Adrenal gland (tissue), 12 donors: ENCODE data around the gene RIN1. TPM values are rescaled to one million over a fixed set of nuclear protein-coding genes. Genes with fewer than 3 reads are reported as not detected.

Experiments
- DNase-seq, 7 donors: peaks; one replicate each; pipeline ENCODE4 v3.0.0-alpha.2; 2019 to 2020
- H3K27ac ChIP-seq, 5 donors: fragments of 200-600 bp; sonication (generic) in 4 of 5; 1 replicate in 3 of 5; 2 replicates in 2 of 5; pipeline versions ENCODE4 v1.5.1 to v1.8.0; 2016 to 2020; ENCODE audit warnings: mild to moderate bottlenecking in 1 of 5
- H3K27me3 ChIP-seq: fragments of 200-600 bp; 2 replicates; pipeline ENCODE4 v1.8.0; 2021
- H3K36me3 ChIP-seq, 2 donors: fragments of 200-600 bp; replicated peaks in 1 of 2; 1 replicate in 1 of 2; 2 replicates in 1 of 2; pipeline versions ENCODE4 v1.5.1 to v1.8.0; 2018 to 2022
- H3K4me1 ChIP-seq, 2 donors: fragments of 200-600 bp; replicated peaks in 1 of 2; 1 replicate in 1 of 2; 2 replicates in 1 of 2; pipeline versions ENCODE4 v1.5.1 to v1.8.0; 2018 to 2021
- H3K4me3 ChIP-seq, 4 donors: fragments of 200-600 bp; sonication (generic) in 3 of 4; one replicate each; pipeline ENCODE4 v1.5.1; 2016 to 2018
- H3K9me3 ChIP-seq, 3 donors: fragments of 200-600 bp; sonication (generic) in 1 of 3; replicated peaks in 1 of 3; 1 replicate in 2 of 3; 2 replicates in 1 of 3; pipeline versions ENCODE4 v1.5.1 to v1.8.0; 2016 to 2021
- CTCF ChIP-seq, 6 experiments: fragments of 450-650 bp in 4 of 6; fragments of 200-600 bp in 2 of 6; sonication (generic) in 1 of 6; IDR thresholded peaks; 1 replicate in 5 of 6; 2 replicates in 1 of 6; pipeline versions ENCODE4 v1.5.1 to v1.8.0; 2016 to 2021; ENCODE audit warnings: antibody characterized with exemption in 6 of 6, mild to moderate bottlenecking in 2 of 6, moderate library complexity in 1 of 6
- POLR2A ChIP-seq, 2 donors: fragments of 450-650 bp; IDR thresholded peaks; one replicate each; pipeline ENCODE4 v1.6.1; 2017; ENCODE audit warnings: antibody characterized with exemption in 2 of 2, mild to moderate bottlenecking in 2 of 2, moderate library complexity in 1 of 2
- WGBS, 4 donors: extraction: QIAGEN DNeasy Blood & Tissue Kit in 2 of 4; methylation state at CpG; one replicate each; pipeline versions ENCODE4 v1.1.5 to v1.1.7; 2013 to 2017; 5-methylcytosine and 5-hydroxymethylcytosine counted together
- intact Hi-C, 2 donors: fragments of 100-400 bp; cut with DNase I; formaldehyde crosslinking; loops; one replicate each; pipeline versions ENCODE4 v1.14.1 to v1.15.0; 2022 to 2023
- polyA plus RNA-seq, 3 donors: library from polyadenylated mRNA; stranded (reverse); fragments of 200-250 nt in 2 of 3; fragments of 350-450 nt in 1 of 3; fragmentation: Illumina TruSeq in 1 of 3; extraction: RNeasy Lipid Tissue Mini Kit (QIAGEN cat#74804) in 1 of 3; gene quantifications; one replicate each; pipeline ENCODE4 v1.2.3, GENCODE V29; 2013 to 2014
- total RNA-seq, 9 donors: library from RNA; depleted of rRNA in 4 of 9; stranded (reverse); fragments of >200 nt in 4 of 9; fragments of 120-200 nt in 1 of 9; fragmentation: NEBNext Ultra II Directional in 1 of 9; extraction: Animal tissue kit (Norgen Biotek cat#: 25700) in 1 of 9; gene quantifications; one replicate each; pipeline versions ENCODE4 v1.1.0 to v1.2.4, GENCODE V29; 2013 to 2023
- donor health status: healthy with polysubstance abuse.
- donor health status: Bipolar disorder and iron deficiency.
- donor health status: DM: yes; HTN: yes; CAD: no.
- donor health status: DM: no; HTN: no; CAD: no.
- donor health status: DM: no; HTN: no; CAD: no.
- donor health status: DM: yes; HTN: yes; CAD: no.

RIN1 gene
- total and polyA plus RNA-seq, 12 donors = 1.6 to 15.2 (median 7.1) TPM

- Histone ChIP-seq H3K27ac (peak within 1 kb of the TSS; percentile 63 to 93 (median 78)), H3K9me3 (no peaks in the 10 kb centered on the region), H3K4me1 (peaks cover 28 to 32% of the 10 kb centered on the region in 2 donors), H3K4me3 (peak within 1 kb of the TSS; percentile 34 to 95 (median 64)), H3K27me3 (no peaks in the 10 kb centered on the region), H3K36me3 (no peaks in the 10 kb centered on the region)
- no peak for TF ChIP-seq CTCF (IDR thresholded peaks at IDR 0.05)
- TF ChIP-seq POLR2A (IDR thresholded peaks at IDR 0.05) = peak; percentile 30 to 55
- intact Hi-C loops = no loop called here
- WGBS, 4 donors = 0 to 1% (median 1%) methylated on average over 17 to 93 of the region's 101 CpGs
- peak; percentile 80 to 97 (median 90) for DNase-seq
Measured at GRCh38 chr11:66347425-66348276, 11.4 kb upstream of the RIN1 start, which contains the start of gene B4GAT1. TSS of gene B4GAT1 (minus strand) at chr11:66347629. CDS start at chr11:66347545, 84 bp downstream.

DNA sequence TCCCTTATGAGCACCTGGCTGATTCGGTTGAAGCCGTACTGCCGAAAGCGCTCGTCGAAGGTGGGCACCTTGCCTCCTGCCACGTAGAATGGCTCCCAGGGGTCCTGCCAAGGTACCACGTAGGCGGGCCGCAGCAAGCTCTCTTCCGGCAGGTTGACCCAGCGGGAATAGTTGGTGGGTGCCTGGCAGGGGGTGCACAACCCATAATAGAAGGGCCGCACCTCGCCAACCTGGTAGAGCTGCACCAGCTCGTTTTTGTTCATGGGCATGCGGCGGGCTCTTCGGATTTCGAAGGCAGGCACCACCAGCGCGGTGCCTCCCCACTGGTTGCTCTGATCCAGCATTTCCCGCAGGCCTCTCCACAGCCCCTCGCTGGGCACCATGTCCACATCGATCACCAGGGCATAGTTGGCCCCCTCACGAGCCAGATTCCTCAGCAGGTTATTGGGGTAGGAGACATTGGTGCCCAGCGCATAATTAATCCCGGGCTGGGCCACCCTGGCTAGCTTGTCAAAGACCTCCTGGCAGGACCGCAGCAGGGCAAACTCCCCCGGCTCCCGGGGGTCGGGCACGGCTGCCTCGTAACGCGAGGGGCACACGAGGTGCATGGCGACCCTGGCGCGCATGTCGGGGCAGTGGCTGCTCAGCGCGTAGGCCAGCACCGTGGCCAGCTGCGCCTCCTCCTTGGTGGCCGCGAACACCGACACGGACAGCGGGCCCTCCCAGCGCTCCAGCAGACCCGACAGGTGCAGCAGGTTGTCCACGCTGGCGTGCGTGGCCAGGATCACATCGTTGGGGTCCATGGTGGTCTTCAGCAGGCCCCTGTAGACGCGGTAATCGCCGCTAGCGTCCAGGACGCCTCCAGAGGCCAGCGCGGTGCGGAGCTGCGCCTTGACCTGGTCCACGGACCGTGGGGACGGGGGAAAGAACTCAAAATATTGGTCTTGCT, 10.5 kb upstream of the RIN1 start:
- Histone ChIP-seq H3K4me1 (peaks cover 28 to 32% of the 10 kb centered on the region in 2 donors), H3K27me3 (no peaks in the 10 kb centered on the region), H3K36me3 (peaks cover 0 to 6% of the 10 kb centered on the region in 2 donors), H3K9me3 (no peaks in the 10 kb centered on the region), H3K27ac (peak overlapping the region; percentile 63 to 93 (median 78)), H3K4me3 (peak overlapping the region; percentile 34 to 95 (median 60))
- no peak for TF ChIP-seq CTCF (IDR thresholded peaks at IDR 0.05)
- intact Hi-C loops = no loop called here
- peak in 1 of 7 donors; percentile 38 for DNase-seq
- 29 to 52% (median 40%) methylated on average over 8 to 68 of the region's 68 CpGs for WGBS, 4 donors

DNA sequence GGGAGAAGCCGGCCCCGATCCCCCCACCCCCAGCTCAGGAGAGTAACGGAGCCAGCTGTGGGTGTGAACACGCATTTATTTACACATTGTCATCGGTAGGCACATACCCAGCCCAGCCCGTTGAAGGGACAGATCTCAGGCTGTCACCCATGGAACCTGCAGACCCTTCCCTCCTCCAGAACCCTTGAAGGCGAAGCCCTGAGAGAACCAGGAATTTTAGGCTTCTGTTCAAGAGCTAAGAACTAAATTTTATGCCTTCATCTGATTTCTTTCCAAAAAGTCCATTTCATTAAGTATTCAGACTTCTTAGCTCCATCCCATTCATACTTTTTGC, 9.0 kb upstream of the RIN1 start:
- WGBS, 4 donors = 4 to 20% (median 11%) methylated on average over 1 to 7 of the region's 7 CpGs
- intact Hi-C loops = no loop called here
- Histone ChIP-seq H3K4me1 (peaks cover 28 to 32% of the 10 kb centered on the region in 2 donors), H3K27ac (peak overlapping the region in 4 of 5 donors; percentile 38 to 86 (median 69)), H3K36me3 (peaks cover 0 to 21% of the 10 kb centered on the region in 2 donors), H3K9me3 (no peaks in the 10 kb centered on the region), H3K27me3 (no peaks in the 10 kb centered on the region), H3K4me3 (peak overlapping the region in 2 of 4 donors; percentile 55 to 74)
- DNase-seq = no peak
- TF ChIP-seq POLR2A (IDR thresholded peaks at IDR 0.05) (no peak), CTCF (IDR thresholded peaks at IDR 0.05) (no peak)
